Pons (tissue), 1 donor: ENCODE measurements around the gene MPPED2.

Experiments
- DNase-seq: peaks from one replicate; pipeline ENCODE4 v3.0.0-alpha.2; 2016; ENCODE audit warnings: low spot score

Gene MPPED2

DNA sequence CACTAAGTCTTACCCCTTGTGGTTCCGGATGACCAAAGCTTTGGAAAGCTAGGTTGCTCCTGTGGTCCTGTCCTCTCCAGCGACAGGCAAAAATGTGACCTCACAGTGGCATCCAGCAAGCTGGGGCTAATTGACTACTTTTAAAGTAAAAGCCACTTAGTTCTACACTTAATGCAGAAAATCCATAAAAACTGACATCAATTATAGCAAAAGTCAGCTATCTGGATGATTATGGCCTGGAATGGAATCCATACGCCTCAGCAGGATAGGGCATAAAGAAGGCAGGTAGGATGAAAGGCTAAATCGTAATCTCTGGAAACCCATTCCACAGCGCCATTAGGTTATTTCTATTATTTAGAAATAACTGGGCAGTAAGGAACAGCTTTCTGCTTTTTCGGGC, 171.3 kb downstream of the MPPED2 start:
- no peak for DNase-seq

DNA sequence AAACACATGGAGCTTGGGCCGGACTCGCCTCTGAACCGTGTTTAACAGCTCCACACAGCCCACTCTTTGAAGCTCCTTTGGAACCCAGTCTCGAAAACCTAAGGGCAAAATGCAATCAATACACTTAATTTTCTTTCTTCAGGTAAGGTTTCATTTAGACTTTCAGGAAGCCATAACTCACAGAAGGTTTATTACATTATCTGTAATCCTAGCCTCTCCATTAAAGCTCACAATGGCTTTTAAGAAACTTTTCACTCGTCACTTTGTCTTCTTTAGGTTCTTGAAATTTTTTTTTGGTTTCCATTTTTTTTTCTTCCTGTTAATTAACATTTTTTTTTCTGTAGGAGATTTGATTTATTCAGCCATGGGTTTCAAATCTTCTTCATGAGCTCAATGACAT, 171.9 kb downstream of the MPPED2 start:
- no peak for DNase-seq

GRCh38 chr11:30412509-30412908, 173.6 kb downstream of the MPPED2 start:
- DNase-seq = no peak

- DNase-seq = no peak
Observed at GRCh38 chr11:30411383-30411782, 174.8 kb downstream of the MPPED2 start.

- DNase-seq = no peak
Observed at GRCh38 chr11:30406978-30407762, 179.0 kb downstream of the MPPED2 start.

DNA sequence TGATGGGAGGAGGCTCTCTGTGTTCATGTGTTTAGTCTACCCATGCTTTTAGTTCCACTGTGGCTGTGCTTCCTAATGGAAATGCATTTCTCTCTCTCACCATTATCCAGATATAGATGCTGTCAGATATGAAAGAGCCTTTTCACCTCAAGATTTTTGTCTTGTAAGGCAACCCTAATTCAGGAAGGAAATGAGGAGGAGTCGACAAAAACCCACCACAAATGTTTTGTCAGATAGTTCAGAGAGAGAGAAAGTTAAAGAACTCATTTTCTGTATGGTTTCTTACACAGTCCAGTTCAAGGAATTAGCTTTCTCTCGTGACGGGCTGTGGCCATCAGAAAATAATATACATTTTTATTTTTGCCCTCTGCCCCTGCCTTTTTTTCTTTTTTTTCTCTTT, 180.8 kb downstream of the MPPED2 start:
- no peak for DNase-seq

DNA sequence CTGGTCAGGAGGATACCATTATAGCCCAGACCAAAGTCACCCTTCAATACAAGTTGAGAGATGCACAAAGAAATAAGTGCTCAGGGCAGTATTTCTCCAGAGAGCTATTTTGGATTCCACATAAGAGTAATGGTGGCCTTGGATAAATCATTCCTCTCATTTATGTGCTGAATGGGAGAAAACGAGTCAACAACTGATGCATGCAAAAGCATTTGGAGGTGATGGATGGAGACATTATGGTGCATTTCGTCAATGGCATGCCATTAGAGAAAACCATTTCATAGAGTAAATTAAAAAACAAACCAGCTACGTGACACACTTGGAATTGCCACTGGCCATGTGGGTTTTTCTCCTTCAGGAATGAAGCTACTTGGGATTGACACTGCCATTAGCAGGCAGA, 182.0 kb downstream of the MPPED2 start:
- no peak for DNase-seq

DNA sequence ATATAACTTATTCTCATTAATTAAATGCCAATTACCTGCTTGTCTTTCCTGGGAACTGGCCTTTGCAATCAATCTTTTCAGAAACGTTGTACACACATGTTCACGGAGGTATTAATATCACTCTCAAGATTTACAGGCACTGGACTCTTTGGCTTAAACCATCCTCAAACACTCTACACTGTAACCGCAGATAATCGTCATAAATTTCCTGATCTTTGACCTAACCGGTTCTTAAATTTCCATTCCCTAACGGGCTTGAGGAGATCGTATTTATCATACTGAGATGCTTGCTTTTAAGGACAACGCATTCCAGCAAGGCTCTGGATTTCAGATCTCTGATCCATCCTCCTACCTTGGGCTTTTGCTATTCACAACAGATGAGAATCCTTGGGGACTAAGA, 190.4 kb downstream of the MPPED2 start:
- no peak for DNase-seq

DNA sequence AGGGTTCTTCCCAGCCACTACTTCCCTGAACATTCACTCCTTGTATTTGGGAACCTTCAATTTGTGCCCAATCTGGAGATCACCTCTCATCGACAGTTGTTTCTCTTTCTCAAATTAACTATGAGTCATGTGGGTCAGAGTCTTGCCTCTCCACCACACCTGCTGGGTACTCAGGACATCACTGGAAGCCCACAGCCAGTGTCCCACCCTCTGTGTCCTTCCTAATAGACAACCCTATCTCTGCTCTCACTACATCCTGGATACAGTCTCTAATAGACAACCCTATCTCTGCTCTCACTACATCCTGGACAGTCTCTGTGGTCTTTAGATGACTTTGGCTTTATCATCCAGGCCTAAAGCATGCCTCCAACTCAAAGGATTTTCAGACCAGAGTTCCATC, 193.1 kb downstream of the MPPED2 start:
- DNase-seq = no peak

DNA sequence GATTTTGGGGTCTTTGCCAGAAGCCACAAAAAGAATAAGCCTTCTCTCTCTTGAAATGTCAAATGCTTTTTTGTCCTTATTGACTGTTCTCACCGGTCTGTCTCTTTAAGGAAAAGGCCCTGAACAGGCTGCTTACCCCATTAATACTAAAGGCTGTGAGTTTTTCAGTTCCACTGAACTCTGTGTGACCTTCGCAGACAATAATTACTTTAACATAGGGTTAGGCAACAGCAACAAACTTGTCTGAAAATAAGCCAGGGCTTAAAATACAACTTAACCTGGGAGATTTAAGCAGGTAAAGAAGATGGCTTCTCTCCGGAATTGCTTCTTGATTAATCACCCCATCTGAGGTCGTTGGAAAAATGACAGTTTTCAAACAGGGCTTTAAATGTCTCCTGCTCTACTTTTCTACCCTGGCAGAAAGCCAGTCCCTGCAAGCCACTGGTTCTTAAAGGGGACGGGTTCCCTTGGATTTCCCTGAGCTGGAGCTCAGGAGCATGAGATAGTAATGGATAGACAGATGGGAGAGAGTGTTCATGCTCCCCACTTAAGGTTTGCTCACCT, 193.8 kb downstream of the MPPED2 start:
- DNase-seq = peak; percentile 66

GRCh38 chr11:30388957-30389356, 197.2 kb downstream of the MPPED2 start:
- no peak for DNase-seq

- DNase-seq = no peak
Observed at GRCh38 chr11:30387891-30388861, 198.0 kb downstream of the MPPED2 start.

- DNase-seq = no peak
Observed at GRCh38 chr11:30381879-30382278, 204.3 kb downstream of the MPPED2 start.

GRCh38 chr11:30380846-30381245, 205.3 kb downstream of the MPPED2 start:
- DNase-seq = no peak

DNA sequence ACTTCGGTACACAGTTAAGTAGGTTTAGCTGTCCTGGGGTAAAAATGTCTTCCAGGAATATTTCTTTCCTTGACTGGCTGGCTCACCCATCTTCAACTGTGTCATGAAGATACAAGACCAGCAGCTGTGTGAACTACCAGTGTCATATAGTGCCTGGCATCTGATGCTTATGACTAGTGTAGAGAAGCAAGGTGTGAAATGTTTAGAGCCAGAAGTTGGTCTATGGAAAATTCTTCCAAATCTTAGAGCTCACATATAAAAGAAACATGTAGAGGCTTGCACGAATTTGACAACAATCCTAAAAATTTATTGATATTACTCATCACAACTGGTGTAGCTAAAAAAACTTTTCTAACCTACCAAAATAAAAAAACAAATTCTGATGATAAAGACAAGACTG, 208.8 kb downstream of the MPPED2 start:
- no peak for DNase-seq

DNA sequence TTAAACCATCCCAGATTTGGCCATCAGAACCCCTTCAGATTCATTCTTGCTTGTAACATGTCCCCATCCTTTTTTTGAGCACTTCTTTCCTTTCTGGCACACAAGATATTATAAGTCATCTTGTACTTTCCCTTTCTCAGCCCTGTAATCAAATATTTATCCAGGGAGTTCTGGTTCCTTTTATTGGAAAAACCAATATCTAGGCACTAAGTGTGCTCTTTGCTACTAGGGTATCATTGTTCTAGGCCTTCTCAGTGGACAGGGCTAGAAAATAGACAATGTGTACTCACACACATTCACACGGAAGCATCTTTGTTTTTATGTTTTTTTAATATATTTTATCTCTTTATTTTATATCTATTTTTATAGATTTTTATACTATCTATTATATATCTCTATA, 216.0 kb downstream of the MPPED2 start:
- no peak for DNase-seq

DNA sequence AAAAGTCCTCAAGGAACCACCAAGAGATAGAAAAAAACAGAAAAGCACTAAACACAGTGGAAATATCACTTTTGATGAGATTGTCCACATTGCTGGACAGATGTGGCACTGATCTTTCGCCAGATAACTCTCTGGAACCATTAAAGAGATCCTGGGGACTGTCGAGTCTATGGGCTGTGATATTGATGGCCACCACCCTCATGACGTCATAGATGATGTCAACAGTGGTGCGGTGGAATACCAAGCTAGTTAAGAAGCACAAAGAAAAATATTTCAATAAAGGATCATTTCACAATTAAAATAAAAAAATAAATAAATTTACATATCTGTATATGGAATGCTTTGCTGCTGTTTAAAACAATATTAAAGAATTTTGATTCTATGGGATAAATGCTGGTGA, 217.8 kb downstream of the MPPED2 start:
- DNase-seq = no peak

GRCh38 chr11:30365793-30366517, 220.2 kb downstream of the MPPED2 start:
- DNase-seq = no peak

GRCh38 chr11:30364837-30365482, 221.2 kb downstream of the MPPED2 start:
- no peak for DNase-seq

GRCh38 chr11:30364139-30364836, 221.9 kb downstream of the MPPED2 start:
- DNase-seq = no peak

DNA sequence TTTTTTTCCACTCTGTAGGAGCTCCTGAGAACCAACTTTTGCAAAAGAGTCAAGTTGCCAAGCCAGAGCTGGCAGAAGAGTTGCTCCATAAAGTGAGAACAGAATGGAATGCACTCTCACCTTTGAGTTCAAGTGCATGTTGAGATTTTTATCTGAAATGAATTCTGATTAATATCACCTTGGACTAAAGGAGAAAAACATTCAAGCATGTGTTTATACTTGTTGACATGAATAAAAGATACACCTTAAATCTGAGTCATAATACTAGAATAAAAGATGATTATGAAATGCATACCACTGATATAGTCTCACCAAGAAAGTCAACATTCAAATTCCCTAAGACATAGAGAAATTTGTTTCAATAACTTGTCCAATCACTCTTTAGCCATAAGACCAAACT, 225.4 kb downstream of the MPPED2 start:
- no peak for DNase-seq
